HG03457 (cell line): Measurements from ENCODE around the gene FKBP11.

Source experiments
- ATAC-seq: cut with Tn5 transposase; IDR thresholded peaks from one replicate; pipeline ENCODE4 v1.9.1; 2021; ENCODE audit warnings: moderate number of reproducible peaks; ENCODE audit not compliant: unreplicated experiment

The FKBP11 gene

DNA sequence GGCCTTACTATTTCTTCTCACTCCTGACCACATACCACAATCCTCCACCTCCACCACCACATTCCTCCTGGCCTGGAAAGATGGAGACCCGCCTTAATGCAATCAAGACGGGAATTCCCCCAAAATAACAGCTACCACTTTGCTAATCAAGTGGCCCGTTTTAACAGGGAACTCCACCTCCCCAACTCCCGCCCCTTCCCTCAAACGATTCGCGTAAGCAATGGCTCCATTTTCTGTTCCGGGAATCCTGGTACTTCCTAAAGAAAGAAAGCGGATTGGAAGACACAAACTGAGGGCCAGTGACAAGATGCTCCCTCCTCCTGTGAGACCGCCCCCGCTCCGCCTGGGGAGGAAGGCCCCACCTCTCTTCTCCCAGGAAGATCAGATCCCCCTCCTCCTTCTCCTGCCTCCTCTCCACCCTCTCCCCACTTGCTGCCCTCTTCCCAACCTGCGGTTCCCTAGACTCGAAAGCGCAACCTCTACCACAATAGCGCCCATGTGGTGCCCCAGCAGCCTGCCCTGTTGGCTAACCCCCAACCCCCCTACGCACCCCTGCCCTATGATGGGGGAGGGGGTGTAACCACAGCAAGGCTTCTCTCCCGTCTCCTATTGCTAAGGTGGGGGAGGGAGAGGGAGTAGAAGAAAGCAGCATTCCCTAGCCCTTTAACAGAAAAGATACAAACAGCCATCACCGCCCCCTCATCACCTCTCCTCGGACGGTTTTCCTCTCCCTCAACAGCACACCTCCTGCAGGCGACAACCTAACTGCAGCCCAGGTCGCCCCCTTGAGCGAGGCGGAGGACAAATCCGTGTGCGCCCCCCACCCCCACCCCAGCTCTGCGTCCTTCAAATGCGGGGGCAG, 31.2 kb upstream of the FKBP11 start:
- no peak for ATAC-seq

GRCh38 chr12:48954841-48955501, 29.7 kb upstream of the FKBP11 start:
- ATAC-seq, result no peak

GRCh38 chr12:48954061-48954460, 28.8 kb upstream of the FKBP11 start:
- ATAC-seq, result no peak

DNA sequence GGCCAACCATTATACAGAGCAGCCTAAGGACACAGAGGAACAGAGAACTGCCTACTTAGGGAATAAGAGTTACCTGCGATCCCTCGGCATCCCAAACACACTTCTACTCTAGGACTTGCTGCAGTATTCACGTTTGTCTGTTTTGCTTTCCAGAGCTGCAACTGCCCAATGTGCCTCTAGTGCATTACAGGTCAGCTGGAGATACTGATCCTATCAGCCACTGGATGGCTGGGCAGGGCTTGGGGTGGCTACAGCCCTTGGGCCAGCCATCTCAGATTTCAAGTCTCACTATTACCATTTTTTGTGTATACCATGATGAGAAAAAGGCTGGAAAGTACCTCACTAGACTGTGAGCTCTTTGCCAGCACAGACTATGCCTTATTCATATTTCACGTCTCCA, 27.4 kb upstream of the FKBP11 start:
- no peak for ATAC-seq

DNA sequence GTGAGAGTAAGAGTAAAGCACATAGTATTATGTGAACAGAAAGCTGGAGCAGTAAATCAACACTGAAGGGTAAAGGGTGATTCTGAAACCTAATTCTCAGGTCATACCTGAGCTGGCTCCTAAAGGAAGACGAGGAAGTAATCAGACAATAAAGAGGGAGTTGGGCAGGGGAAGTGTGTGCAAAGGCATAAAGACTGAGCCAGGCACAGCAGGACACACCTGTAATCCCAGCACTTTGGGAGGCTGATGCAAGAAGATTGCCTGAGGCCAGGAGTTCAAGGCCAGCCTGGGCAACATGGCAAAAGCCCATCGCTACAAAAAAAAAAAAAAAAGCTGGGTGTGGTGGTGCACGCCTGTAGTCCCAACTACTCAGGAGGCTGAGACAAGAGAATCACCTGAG, 22.4 kb upstream of the FKBP11 start:
- ATAC-seq, result no peak

DNA sequence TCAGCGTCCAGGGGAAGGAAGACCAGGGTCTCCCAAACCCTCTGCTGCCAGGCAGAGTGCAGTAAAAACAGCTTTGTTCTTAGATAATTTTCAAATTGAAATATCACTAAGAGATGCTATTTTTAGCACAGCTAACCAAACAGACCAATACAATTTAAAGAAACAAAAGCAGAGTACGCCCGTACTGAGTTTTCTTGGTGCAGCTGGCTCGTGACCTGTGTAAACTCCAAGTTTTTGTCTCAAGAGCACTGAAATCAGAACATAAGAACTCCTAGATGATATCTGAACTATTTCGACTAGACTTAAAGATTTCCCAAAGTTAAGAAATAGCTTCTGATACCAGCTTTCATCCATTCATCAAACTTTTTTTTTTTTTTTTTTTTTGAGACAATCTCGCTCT, 21.7 kb upstream of the FKBP11 start:
- ATAC-seq, result no peak

DNA sequence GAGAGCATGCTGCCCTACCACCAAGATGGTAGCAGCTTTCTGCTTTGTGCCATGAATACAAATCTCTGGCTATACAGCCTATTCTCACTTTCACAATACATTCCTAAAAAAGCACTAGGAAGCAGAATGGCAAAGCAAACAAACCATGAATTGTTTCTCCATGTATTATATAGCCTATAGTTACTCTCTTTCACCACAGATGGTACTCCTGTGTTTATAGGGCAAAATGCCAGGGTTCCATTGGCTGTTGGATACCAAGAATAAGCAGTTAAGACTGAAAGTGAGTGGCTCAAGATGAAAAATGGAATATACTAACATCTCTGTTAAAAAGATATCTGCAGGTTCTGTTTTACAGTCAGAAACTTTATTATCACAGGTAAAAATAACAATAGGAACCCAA, 20.9 kb upstream of the FKBP11 start:
- ATAC-seq, result no peak

DNA sequence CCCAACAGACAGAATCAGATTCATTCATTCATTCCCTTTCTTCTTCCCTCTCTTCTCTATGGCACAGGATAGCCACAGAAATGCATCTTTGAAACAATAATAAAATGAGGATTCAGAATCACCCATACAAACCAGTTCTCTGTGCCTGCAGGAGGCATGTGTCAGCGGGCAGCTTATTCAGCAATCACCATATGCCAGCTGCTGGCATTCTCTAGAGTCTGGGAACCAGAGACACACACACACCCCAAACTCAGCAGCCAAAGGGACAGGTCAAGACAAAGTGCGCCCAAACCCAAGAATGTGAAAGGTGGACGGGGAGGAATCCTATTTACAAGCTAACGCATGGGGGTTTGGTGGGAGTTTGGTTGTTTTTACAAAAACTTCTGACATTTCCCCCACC, 17.9 kb upstream of the FKBP11 start:
- ATAC-seq, result no peak

DNA sequence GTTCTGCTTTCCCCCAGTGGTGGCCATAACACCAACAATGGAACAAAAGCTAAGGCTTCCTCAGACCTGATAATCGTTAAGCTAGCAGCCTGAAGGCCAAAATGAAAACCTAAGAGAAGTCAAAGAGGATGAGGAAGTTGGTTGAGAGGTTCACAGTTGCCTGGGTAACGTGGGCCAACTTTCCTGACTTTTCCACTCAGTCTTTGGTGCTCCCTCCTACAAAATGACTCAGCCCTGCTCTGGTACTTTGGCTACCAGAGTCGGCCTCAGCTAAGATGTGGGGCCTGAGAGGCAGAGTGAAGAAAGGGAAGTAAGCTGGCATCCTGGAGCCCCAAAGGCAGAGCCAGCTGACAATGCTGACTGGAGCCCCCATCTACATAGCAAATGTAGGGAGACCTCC, 14.9 kb upstream of the FKBP11 start:
- no peak for ATAC-seq

DNA sequence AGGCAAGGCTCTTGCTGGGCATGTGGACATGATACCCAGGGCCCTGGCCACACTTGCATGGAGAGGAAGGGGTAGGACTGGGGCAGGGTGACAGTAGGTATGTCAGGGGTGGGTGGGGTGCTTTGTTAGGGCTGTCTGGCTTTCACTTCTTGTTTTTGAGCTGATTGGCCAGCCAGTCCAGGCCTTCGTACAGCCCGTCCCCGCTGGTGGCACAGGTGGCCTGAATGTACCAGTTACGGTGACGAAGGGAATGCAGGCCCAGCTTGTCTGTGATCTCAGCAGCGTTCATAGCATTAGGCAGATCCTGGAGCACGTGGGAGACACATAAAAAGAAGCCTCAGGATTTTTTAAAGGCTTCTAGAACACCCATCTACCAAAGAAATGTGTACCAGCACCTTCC, 13.5 kb upstream of the FKBP11 start:
- ATAC-seq, result no peak

DNA sequence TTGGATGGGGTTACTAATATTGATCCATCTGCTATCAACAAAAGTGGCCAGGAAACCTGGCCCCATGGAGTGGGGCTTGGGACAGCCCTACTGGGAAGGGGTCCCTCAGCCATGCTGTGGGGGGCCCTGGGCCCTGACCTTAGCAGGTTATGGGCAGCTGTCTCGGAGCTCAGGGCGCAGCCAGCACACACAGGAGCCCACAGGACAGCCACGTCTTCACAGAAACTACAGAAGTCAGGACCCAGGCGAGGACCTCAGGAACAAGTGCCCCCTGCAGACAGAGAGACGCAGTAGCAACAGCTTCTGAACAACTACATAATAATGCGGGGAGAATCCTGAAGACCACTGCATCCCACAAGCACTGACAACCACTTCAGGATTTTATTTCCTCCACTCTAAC, 11.9 kb upstream of the FKBP11 start:
- ATAC-seq, result no peak

GRCh38 chr12:48936379-48936979, 11.2 kb upstream of the FKBP11 start:
- no peak for ATAC-seq

DNA sequence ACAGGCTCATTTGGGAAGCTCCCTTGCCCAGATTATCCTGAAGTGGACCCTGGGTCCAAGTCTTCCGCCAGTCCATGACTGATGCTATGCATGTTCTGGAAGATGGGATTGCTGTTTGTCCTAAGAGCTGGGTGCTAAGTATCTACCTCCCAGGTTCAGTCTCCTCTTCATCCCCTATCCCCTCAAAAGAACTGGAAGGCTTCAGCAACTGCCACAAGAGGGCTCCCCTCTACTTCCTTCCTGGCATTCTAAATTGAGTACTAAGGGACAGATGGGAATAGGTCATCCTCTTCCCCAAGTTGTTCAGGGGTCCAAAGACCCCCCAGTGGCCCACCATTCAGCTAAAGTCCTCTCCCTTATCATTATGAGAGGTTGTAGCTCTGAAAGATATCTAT, 9.0 kb upstream of the FKBP11 start:
- ATAC-seq, result no peak

- ATAC-seq, result no peak
Observed at GRCh38 chr12:48933664-48934311, 8.5 kb upstream of the FKBP11 start.

DNA sequence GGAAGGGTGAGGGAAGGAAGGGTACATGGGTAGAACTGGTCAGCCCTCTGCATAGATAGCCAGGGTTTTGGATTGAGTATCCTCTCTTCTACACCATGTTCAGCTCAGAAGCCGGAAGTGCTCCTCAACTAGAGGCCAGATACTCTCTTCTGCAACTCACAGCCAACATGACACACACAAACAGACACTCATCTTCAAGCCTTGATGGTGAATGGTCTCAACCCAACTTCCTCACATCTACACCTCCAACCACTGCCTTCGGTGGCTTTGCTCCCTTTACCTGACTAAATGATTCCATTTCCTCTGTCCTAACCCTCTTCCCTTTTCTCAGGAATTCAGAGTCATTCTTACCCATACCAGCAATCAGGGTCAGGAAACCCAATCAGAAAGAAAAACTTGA, 7.6 kb upstream of the FKBP11 start:
- ATAC-seq, result no peak

DNA sequence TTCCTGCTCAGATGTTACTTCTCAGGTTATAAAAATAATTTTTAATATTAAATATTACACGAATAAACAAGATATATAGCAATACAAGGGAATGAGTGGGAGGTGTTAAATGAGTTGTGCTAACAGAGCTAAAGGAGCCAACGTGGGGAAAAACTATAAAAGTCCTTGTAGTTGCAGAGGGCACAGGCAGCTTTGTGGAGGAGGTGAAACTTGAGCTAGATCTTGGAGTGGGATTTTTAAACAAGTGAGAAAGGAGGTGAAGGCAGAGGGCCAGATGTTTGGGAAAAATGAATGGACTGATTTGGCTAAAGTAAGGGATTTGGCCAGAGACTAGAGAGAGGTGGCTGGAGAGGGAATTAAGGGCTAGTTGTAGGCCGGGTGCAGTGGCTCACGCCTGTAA, 5.2 kb upstream of the FKBP11 start:
- ATAC-seq, result no peak

DNA sequence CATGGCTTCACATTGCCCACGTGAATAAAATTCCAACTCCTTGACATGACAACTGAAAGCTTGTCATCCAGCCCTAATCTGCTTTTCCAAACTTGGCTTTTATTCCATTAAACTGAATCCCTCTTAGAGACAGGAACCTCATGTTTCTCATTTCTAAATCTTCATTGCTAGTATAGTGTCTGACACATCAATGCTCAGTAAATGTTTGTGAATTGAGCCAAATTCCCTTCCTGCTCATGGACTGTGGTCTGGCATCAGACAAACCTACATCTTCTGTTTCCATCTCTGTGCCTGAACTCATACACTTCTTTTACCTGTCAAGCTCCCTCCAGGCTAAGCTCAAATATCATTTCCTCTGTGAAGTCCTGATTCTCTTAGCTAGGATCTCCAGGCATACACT, 4.3 kb upstream of the FKBP11 start:
- ATAC-seq, result no peak

DNA sequence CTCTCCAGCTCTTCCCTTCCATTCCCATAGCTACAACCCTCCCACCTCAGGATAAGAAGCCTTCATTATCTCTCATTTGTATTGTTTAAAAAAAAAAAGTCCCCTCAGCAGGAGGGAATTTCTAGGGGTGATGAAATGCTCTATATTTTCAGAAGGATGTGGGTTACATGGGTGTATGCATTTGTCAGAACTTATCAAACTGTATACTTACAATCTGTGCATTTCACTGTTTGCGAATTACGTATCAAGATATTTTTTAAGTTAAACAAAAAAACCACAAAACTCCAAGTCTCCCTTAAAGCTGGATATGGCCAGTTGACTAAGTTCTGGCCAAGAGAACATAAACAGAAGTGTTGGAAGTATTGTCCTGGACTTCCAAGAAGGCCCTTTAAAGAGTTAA, 2.0 kb upstream of the FKBP11 start:
- no peak for ATAC-seq

GRCh38 chr12:48924617-48925303, 532 bp downstream of the FKBP11 start:
- ATAC-seq, result peak; percentile 70

GRCh38 chr12:48923117-48923516, 2.2 kb downstream of the FKBP11 start:
- no peak for ATAC-seq

- no peak for ATAC-seq
Observed at GRCh38 chr12:48917857-48918537, 7.3 kb downstream of the FKBP11 start.
